GM21619 (cell line): ENCODE measurements around the gene DUS2.

Source experiments
- ATAC-seq: cut with Tn5 transposase; IDR thresholded peaks from one replicate; pipeline ENCODE4 v1.9.1; 2021; ENCODE audit not compliant: unreplicated experiment

The DUS2 gene

GRCh38 chr16:68040506-68041288 is 17.6 kb downstream of the DUS2 start:
- no peak for ATAC-seq

GRCh38 chr16:68041783-68042182 is 18.7 kb downstream of the DUS2 start:
- ATAC-seq: no peak

- no peak for ATAC-seq
Observed at GRCh38 chr16:68046106-68046505, 23.0 kb downstream of the DUS2 start.

- ATAC-seq: no peak
Observed at GRCh38 chr16:68047987-68048386, 24.9 kb downstream of the DUS2 start.

GRCh38 chr16:68049449-68049848 is 26.4 kb downstream of the DUS2 start:
- no peak for ATAC-seq

- no peak for ATAC-seq
Observed at GRCh38 chr16:68055395-68055794, 32.3 kb downstream of the DUS2 start.

GRCh38 chr16:68059804-68060203 is 36.7 kb downstream of the DUS2 start:
- no peak for ATAC-seq

- no peak for ATAC-seq
Observed at GRCh38 chr16:68061396-68061795, 38.3 kb downstream of the DUS2 start.

GRCh38 chr16:68062910-68063393 is 39.9 kb downstream of the DUS2 start:
- no peak for ATAC-seq

- ATAC-seq: no peak
Observed at GRCh38 chr16:68064791-68065365, 41.8 kb downstream of the DUS2 start.

GRCh38 chr16:68065716-68066305 is 42.7 kb downstream of the DUS2 start:
- ATAC-seq: no peak

- ATAC-seq: no peak
Observed at GRCh38 chr16:68066763-68067162, 43.7 kb downstream of the DUS2 start.

- no peak for ATAC-seq
Observed at GRCh38 chr16:68068926-68069325, 45.8 kb downstream of the DUS2 start.

GRCh38 chr16:68069511-68070248 is 46.6 kb downstream of the DUS2 start:
- ATAC-seq: no peak

GRCh38 chr16:68070249-68070730 is 47.2 kb downstream of the DUS2 start:
- ATAC-seq: peak; percentile 5

- peak; percentile 40 for ATAC-seq
Observed at GRCh38 chr16:68070806-68071517, 47.9 kb downstream of the DUS2 start.

GRCh38 chr16:68071518-68071901 is 48.4 kb downstream of the DUS2 start:
- no peak for ATAC-seq

- no peak for ATAC-seq
Observed at GRCh38 chr16:68072038-68072695, 49.1 kb downstream of the DUS2 start.

GRCh38 chr16:68073902-68074760 is 51.0 kb downstream of the DUS2 start:
- no peak for ATAC-seq
